Suprapubic skin (tissue), 4 donors: ENCODE measurements around the gene OPHN1. TPM values are rescaled to one million over a fixed set of nuclear protein-coding genes. Genes with fewer than 3 reads are reported as not detected.

Experiments used
- DNase-seq, 2 donors: peaks; one replicate each; pipeline ENCODE4 v3.0.0-alpha.2; 2019; ENCODE audit warnings: low spot score in 2 of 2
- H3K27ac ChIP-seq: fragments of 200-600 bp; sonication (generic); one replicate; pipeline ENCODE4 v1.5.1; 2019
- H3K27me3 ChIP-seq: fragments of 200-600 bp; sonication (generic); one replicate; pipeline ENCODE4 v1.5.1; 2019
- H3K36me3 ChIP-seq: fragments of 200-600 bp; sonication (generic); one replicate; pipeline ENCODE4 v1.5.1; 2019
- H3K4me1 ChIP-seq: fragments of 200-600 bp; sonication (generic); one replicate; pipeline ENCODE4 v1.5.1; 2019
- H3K4me3 ChIP-seq: fragments of 200-600 bp; sonication (generic); one replicate; pipeline ENCODE4 v1.5.1; 2019; ENCODE audit warnings: mild to moderate bottlenecking
- H3K9me3 ChIP-seq: fragments of 200-600 bp; sonication (generic); one replicate; pipeline ENCODE4 v1.5.1; 2019
- EP300 ChIP-seq: sonication (generic); formaldehyde crosslinking; IDR thresholded peaks from one replicate; pipeline ENCODE4 v1.6.1; 2017; ENCODE audit warnings: antibody characterized with exemption
- POLR2A ChIP-seq, 2 donors: fragments of 450-650 bp; IDR thresholded peaks; one replicate each; pipeline ENCODE4 v1.6.1; 2017; ENCODE audit warnings: antibody characterized with exemption in 2 of 2, mild to moderate bottlenecking in 2 of 2, moderate library complexity in 2 of 2
- POLR2AphosphoS5 ChIP-seq, 3 donors: sonication (generic); formaldehyde crosslinking; IDR thresholded peaks; one replicate each; pipeline ENCODE4 v1.6.1; 2017; ENCODE audit warnings: antibody characterized with exemption in 3 of 3
- WGBS: methylation state at CpG from one replicate; pipeline ENCODE4 v1.1.5; 2018; 5-methylcytosine and 5-hydroxymethylcytosine counted together
- total RNA-seq, 4 donors: library from RNA; depleted of rRNA; stranded (reverse); fragments of >200 nt; gene quantifications; one replicate each; pipeline ENCODE4 v1.1.0, GENCODE V29; 2016
- TF ChIP-seq, protein P1 (sequence below), 2 donors: fragments of 200-600 bp in 1 of 2; fragments of 450-650 bp in 1 of 2; sonication (generic) in 1 of 2; IDR thresholded peaks; one replicate each; pipeline ENCODE4 v1.5.1; 2016 to 2019; ENCODE audit warnings: antibody characterized with exemption in 2 of 2, mild to moderate bottlenecking in 1 of 2, moderate library complexity in 1 of 2

The OPHN1 gene
- total RNA-seq, 4 donors from 2014 or later = 4.5 to 16.0 (median 8.4) TPM

- no peaks in the 10 kb centered on the region for H3K36me3 ChIP-seq
- H3K4me1 ChIP-seq = no peaks in the 10 kb centered on the region
- H3K9me3 ChIP-seq = no peaks in the 10 kb centered on the region
- 92% methylated on average over 2 of the region's 2 CpGs for WGBS
- no peaks in the 10 kb centered on the region for H3K27me3 ChIP-seq
- H3K27ac ChIP-seq = no peak overlapping the region
- H3K4me3 ChIP-seq = no peak overlapping the region
- no peak for DNase-seq
- TF ChIP-seq EP300 = no peak
- no peak for TF ChIP-seq POLR2A (IDR thresholded peaks at IDR 0.05)
- TF ChIP-seq, protein P1, sequence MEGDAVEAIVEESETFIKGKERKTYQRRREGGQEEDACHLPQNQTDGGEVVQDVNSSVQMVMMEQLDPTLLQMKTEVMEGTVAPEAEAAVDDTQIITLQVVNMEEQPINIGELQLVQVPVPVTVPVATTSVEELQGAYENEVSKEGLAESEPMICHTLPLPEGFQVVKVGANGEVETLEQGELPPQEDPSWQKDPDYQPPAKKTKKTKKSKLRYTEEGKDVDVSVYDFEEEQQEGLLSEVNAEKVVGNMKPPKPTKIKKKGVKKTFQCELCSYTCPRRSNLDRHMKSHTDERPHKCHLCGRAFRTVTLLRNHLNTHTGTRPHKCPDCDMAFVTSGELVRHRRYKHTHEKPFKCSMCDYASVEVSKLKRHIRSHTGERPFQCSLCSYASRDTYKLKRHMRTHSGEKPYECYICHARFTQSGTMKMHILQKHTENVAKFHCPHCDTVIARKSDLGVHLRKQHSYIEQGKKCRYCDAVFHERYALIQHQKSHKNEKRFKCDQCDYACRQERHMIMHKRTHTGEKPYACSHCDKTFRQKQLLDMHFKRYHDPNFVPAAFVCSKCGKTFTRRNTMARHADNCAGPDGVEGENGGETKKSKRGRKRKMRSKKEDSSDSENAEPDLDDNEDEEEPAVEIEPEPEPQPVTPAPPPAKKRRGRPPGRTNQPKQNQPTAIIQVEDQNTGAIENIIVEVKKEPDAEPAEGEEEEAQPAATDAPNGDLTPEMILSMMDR (IDR thresholded peaks at IDR 0.05) = no peak
- no peak for TF ChIP-seq POLR2AphosphoS5 (IDR thresholded peaks at IDR 0.05)
These were observed 69.3 kb downstream of the OPHN1 start for GRCh38 chrX:68363984-68364383.

DNA sequence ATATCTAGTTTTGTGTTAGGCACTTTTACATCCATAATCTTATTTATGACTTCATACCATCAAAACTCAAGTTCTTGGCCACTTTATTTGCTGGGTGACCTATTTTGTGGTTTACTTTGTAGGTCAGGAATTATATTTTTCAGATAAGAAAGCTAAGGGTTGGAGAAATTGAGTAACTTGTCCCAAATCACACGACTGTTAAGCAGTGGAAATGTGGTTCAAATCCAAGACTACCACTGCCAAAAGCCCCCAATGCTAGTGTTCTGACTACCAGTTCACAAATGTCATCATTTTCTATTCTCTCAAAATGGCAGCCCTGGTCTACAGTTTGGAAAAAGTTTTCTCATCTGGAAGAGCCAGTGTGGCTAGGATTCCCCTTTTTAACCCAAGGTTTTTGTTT, 74.6 kb downstream of the OPHN1 start:
- H3K36me3 ChIP-seq = no peaks in the 10 kb centered on the region
- H3K27me3 ChIP-seq = no peaks in the 10 kb centered on the region
- TF ChIP-seq POLR2AphosphoS5 (IDR thresholded peaks at IDR 0.05) (no peak), EP300 (no peak), POLR2A (IDR thresholded peaks at IDR 0.05) (no peak)
- TF ChIP-seq, protein P1 (IDR thresholded peaks at IDR 0.05) = no peak
- 38% methylated on average over 1 of the region's 1 CpG for whole genome bisulfite sequencing
- H3K4me1 ChIP-seq = no peaks in the 10 kb centered on the region
- H3K9me3 ChIP-seq = no peaks in the 10 kb centered on the region
- DNase-seq = no peak
- no peak overlapping the region for H3K4me3 ChIP-seq
- no peak overlapping the region for H3K27ac ChIP-seq

DNA sequence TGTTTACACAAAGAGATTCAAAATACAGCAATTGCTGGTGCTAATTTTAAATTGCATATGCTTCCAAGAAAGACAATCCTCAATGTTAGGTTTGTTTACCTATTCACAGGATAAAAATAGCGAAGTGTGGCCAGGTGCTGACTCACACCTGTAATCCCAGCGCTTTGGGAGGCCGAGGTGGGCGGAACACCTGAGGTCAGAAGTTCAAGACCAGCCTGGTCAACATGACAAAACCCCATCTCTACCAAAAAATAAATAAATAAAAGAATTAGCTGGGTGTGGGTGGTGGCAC, 77.7 kb downstream of the OPHN1 start:
- no peak for DNase-seq
- Histone ChIP-seq H3K27me3 (no peaks in the 10 kb centered on the region), H3K4me3 (no peak overlapping the region), H3K27ac (no peak overlapping the region), H3K4me1 (no peaks in the 10 kb centered on the region), H3K9me3 (no peaks in the 10 kb centered on the region), H3K36me3 (no peaks in the 10 kb centered on the region)
- WGBS = 61% methylated on average over 4 of the region's 4 CpGs
- TF ChIP-seq EP300 = no peak
- no peak for TF ChIP-seq POLR2AphosphoS5 (IDR thresholded peaks at IDR 0.05)
- no peak for TF ChIP-seq POLR2A (IDR thresholded peaks at IDR 0.05)
- TF ChIP-seq, protein P1 (IDR thresholded peaks at IDR 0.05) = no peak

DNA sequence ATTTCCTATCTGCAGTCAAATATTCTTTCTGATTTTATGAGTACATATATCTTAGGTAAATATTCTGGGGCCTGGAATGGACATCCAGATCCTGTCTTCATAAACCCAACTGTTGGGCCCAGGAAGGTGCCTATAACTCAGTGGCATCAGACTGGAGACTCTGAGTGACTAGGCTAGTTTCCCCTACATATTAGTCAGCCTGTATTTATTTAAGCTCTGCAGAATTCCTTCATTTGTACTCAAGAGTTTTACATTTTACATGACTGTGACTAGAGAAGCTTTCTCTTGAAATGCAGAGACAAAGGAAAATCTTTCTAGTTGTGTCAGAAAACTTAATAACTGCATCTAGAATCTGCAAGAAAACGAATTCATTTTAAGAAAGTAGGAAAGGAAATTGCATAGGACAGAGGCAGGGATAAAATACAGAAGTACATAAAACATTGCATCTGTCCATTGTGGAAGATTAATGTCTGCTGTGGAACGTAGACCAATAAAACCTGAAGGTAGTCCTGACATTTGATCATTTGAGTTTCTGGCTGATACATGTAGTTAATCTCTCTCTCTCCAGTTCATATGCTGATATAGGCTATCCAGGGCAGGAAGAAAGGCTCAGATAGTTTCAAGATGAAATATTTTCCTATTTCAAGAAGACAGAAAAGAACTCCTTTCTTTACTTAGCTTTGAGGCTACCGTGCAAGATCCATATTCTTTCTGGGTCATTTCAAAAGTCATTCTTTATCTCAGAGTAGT, 78.2 kb downstream of the OPHN1 start:
- Histone ChIP-seq H3K27me3 (no peaks in the 10 kb centered on the region), H3K27ac (no peak overlapping the region), H3K36me3 (no peaks in the 10 kb centered on the region), H3K4me1 (no peaks in the 10 kb centered on the region), H3K9me3 (no peaks in the 10 kb centered on the region), H3K4me3 (no peak overlapping the region)
- TF ChIP-seq, protein P1 (IDR thresholded peaks at IDR 0.05) = no peak
- TF ChIP-seq EP300 (no peak), POLR2A (IDR thresholded peaks at IDR 0.05) (no peak), POLR2AphosphoS5 (IDR thresholded peaks at IDR 0.05) (no peak)
- 45% methylated on average over 3 of the region's 3 CpGs for WGBS
- DNase-seq = no peak

DNA sequence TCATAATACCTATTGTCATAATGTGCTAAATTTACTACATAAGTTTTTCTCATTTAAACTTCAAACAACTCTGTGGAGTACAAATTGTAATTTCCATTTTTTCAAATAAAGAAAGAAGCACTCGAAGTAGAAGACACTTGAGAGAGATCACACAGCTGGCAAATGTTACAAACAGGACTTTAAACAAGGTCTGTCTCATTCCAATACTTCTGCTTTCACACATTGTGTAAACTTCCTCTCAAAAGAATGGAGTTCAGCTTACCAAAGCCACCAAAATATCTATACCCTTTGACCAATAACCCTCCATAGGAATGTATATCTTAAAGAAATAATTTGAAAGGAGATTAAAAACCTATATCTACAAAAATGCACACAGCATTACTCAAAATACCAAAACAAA, 88.3 kb downstream of the OPHN1 start:
- Histone ChIP-seq H3K4me3 (no peak overlapping the region), H3K9me3 (no peaks in the 10 kb centered on the region), H3K27ac (no peak overlapping the region), H3K36me3 (no peaks in the 10 kb centered on the region), H3K4me1 (no peaks in the 10 kb centered on the region), H3K27me3 (no peaks in the 10 kb centered on the region)
- no peak for DNase-seq
- TF ChIP-seq, protein P1 (IDR thresholded peaks at IDR 0.05) = no peak
- TF ChIP-seq POLR2AphosphoS5 (IDR thresholded peaks at IDR 0.05) (no peak), POLR2A (IDR thresholded peaks at IDR 0.05) (no peak), EP300 (no peak)
- 38% methylated on average over 1 of the region's 1 CpG for WGBS
